CD4-positive, alpha-beta T cell (primary cell): ENCODE measurements around the gene DLST. TPM values are rescaled to one million over a fixed set of nuclear protein-coding genes. Genes with fewer than 3 reads are reported as not detected.

Experiments
- ATAC-seq: fragments of 200-7000 bp; cut with Tn5 transposase; one replicate; pipeline ENCODE4 v1.10.0; 2022; ENCODE audit warnings: mild to moderate bottlenecking; ENCODE audit not compliant: poor library complexity
- CTCF ChIA-PET: fragments of 350-600 bp; sonication (Branson Sonifier 250); formaldehyde crosslinking; loops from one replicate; lab custom pipeline; 2021; ENCODE audit warnings: antibody characterized with exemption, inconsistent platforms; lab: Charles Lee
- POLR2A ChIA-PET: fragments of 350-600 bp; sonication (Branson Sonifier 250); formaldehyde crosslinking; loops from one replicate; lab custom pipeline; 2021; ENCODE audit warnings: antibody characterized with exemption, inconsistent platforms; lab: Charles Lee
- DNase-seq, 14 experiments: peaks; one replicate each; pipeline ENCODE4 v3.0.0-alpha.2; 2013 to 2020; ENCODE audit warnings: mixed read lengths in 2 of 14
- H3K27ac ChIP-seq, 2 donors: one replicate each; pipeline versions ENCODE4 v1.5.1 to v1.7.0; 2013; ENCODE audit warnings: low read length in 2 of 2, low read depth in 1 of 2, mild to moderate bottlenecking in 1 of 2
- H3K27me3 ChIP-seq, 2 experiments: 1 replicate in 1 of 2; 2 replicates in 1 of 2; pipeline versions ENCODE4 v1.6.1 to v1.7.0; 2013; ENCODE audit warnings: low read length in 2 of 2, control low read depth in 1 of 2, mild to moderate bottlenecking in 1 of 2, moderate library complexity in 1 of 2; ENCODE audit not compliant: insufficient read depth in 2 of 2, control insufficient read depth in 1 of 2
- H3K36me3 ChIP-seq: one replicate; pipeline ENCODE4 v1.6.1; 2013; ENCODE audit warnings: low read length, control low read depth; ENCODE audit not compliant: insufficient read depth
- H3K4me1 ChIP-seq: one replicate; pipeline ENCODE4 v1.6.1; 2013; ENCODE audit warnings: low read length, control low read depth; ENCODE audit not compliant: insufficient read depth
- H3K4me3 ChIP-seq: one replicate; pipeline ENCODE4 v1.5.1; 2013; ENCODE audit warnings: mild to moderate bottlenecking, low read length, moderate library complexity
- H3K9me3 ChIP-seq, 2 experiments: 1 replicate in 1 of 2; 2 replicates in 1 of 2; pipeline versions ENCODE4 v1.6.1 to v1.7.0; 2013; ENCODE audit warnings: low read length in 2 of 2, mild to moderate bottlenecking in 2 of 2, control low read depth in 1 of 2, moderate library complexity in 1 of 2; ENCODE audit not compliant: control insufficient read depth in 1 of 2, insufficient read depth in 1 of 2
- H3K27ac Mint-ChIP-seq: one replicate; pipeline ENCODE4 v1.8.0; 2020; ENCODE audit warnings: mixed read lengths
- H3K27me3 Mint-ChIP-seq: one replicate; pipeline ENCODE4 v1.8.0; 2021; ENCODE audit warnings: mixed read lengths
- H3K36me3 Mint-ChIP-seq: one replicate; pipeline ENCODE4 v1.8.0; 2021; ENCODE audit warnings: low read depth, mixed read lengths
- H3K4me1 Mint-ChIP-seq: one replicate; pipeline ENCODE4 v1.8.0; 2021; ENCODE audit warnings: low read depth, mixed read lengths
- H3K4me3 Mint-ChIP-seq: one replicate; pipeline ENCODE4 v1.8.0; 2020; ENCODE audit warnings: mild to moderate bottlenecking, mixed read lengths
- H3K9me3 Mint-ChIP-seq: one replicate; pipeline ENCODE4 v1.8.0; 2020; ENCODE audit warnings: mixed read lengths
- intact Hi-C, 2 experiments: fragments of 100-400 bp; cut with DNase I in 1 of 2; cut with micrococcal nuclease in 1 of 2; formaldehyde crosslinking; loops; one replicate each; pipeline versions ENCODE4 v1.15.1 to v1.9.0; 2023 to 2025; cut with DNase I, micrococcal nuclease
- total RNA-seq, 174 experiments: library from RNA in 2 of 174; stranded (reverse) in 2 of 174; gene quantifications; one replicate each; pipeline ENCODE4 v1.2.3 and lab custom pipeline; 2021 to 2026
- TF ChIP-seq, protein P1 (sequence below): fragments of 200-600 bp; IDR thresholded peaks from one replicate; pipeline ENCODE4 v1.8.0; 2022; ENCODE audit warnings: antibody characterized with exemption, mild to moderate bottlenecking

The DLST gene
- total RNA-seq, 2 experiments from 2014 or later: 162 to 170 TPM

DNA sequence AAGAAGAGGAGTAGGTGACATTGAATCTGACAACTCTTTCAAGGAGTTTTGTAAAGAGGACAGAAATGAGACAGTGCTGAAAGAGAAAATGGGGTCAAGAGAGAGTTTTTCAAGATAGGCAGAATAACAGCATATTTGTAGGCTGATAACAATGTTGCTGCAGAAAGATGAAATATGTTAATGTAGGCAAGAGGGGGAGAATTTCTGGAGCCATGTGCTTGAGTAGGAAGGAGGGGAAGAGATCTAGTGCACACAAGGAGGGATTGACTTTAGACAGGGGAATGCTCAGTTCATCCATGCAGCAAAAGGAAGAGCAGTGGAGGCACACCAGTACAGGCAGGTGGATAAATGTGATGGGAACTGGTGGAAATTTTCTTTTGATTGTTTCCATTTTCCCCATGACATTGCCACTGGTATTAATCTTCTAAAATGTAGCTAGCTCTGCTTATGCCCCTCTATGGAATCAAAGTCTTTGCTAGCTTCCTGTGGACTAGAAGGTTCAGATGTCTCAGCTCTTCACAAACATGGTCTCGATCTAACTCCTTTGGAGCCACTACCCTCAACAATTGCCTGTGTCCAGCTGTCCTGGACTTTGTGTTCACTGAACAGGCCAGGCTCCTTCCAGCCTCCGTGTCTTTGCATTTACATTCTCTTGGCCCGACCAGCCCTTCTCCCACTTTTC, 14.9 kb upstream of the DLST start:
- Histone ChIP-seq H3K36me3 (no peaks in the 10 kb centered on the region), H3K9me3 (no peaks in the 10 kb centered on the region), H3K27ac (peak overlapping the region in 1 of 2 donors; percentile 9), H3K4me3 (no peak overlapping the region), H3K27me3 (no peaks in the 10 kb centered on the region), H3K4me1 (peaks cover 16% of the 10 kb centered on the region)
- intact Hi-C loops: loop anchor here in 1 of 2 experiments (2.0 kb wide), 1 partner anchor 16 kb away; no protein-coding TSS in a partner anchor
- ChIA-PET CTCF (interaction anchor here (3.2 kb wide), 1 partner anchor 39 kb away, joined by 16 read pairs; no protein-coding TSS in a partner anchor), POLR2A (interaction anchor here (1.5 to 2.9 kb wide), 4 partner anchors 11 to 38 kb away, joined by 4 to 36 read pairs (median 6); partner anchors contain the start of gene DLST)
- TF ChIP-seq, protein P1, sequence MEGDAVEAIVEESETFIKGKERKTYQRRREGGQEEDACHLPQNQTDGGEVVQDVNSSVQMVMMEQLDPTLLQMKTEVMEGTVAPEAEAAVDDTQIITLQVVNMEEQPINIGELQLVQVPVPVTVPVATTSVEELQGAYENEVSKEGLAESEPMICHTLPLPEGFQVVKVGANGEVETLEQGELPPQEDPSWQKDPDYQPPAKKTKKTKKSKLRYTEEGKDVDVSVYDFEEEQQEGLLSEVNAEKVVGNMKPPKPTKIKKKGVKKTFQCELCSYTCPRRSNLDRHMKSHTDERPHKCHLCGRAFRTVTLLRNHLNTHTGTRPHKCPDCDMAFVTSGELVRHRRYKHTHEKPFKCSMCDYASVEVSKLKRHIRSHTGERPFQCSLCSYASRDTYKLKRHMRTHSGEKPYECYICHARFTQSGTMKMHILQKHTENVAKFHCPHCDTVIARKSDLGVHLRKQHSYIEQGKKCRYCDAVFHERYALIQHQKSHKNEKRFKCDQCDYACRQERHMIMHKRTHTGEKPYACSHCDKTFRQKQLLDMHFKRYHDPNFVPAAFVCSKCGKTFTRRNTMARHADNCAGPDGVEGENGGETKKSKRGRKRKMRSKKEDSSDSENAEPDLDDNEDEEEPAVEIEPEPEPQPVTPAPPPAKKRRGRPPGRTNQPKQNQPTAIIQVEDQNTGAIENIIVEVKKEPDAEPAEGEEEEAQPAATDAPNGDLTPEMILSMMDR: no peak
- Mint-ChIP-seq H3K4me3 (no peak overlapping the region), H3K27me3 (no peaks in the 10 kb centered on the region), H3K27ac (peak overlapping the region; percentile 28), H3K9me3 (no peaks in the 10 kb centered on the region), H3K4me1 (peaks cover 25% of the 10 kb centered on the region), H3K36me3 (no peaks in the 10 kb centered on the region)
- ATAC-seq (no peak), DNase-seq (no peak)

DNA sequence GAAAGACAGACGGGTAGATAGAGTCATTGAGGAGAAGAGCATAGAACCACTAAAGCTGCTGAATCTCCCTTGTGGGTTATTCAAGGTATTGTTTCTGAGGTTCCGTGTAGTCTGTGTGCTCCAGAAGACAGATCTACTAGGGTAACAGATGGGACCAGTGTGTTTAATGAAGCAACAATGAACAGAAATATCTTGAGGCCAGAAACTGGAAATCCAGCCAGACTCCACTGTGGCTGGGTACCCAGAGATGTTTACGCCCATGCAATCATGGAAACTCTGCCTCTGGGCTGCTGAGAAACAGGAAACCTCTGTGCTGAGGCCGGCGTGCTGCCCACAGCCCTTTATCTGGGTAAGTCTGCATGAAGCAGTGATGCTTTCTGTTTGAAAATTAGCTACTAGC, 14.0 kb upstream of the DLST start:
- Histone ChIP-seq H3K27ac (no peak overlapping the region), H3K4me3 (no peak overlapping the region), H3K4me1 (peaks cover 16% of the 10 kb centered on the region), H3K9me3 (no peaks in the 10 kb centered on the region), H3K27me3 (no peaks in the 10 kb centered on the region), H3K36me3 (no peaks in the 10 kb centered on the region)
- TF ChIP-seq, protein P1: no peak
- DNase-seq (peak in 13 of 14 experiments; percentile 9 to 72 (median 36)), ATAC-seq (peak; percentile 84)
- ChIA-PET POLR2A (interaction anchor here (0.6 to 2.9 kb wide), 8 partner anchors 9 to 37 kb away, joined by 3 to 36 read pairs (median 5); partner anchors contain the start of gene DLST), CTCF (interaction anchor here (0.6 to 3.2 kb wide), 3 partner anchors 34 to 1304 kb away, joined by 3 to 16 read pairs (median 4); no protein-coding TSS in a partner anchor)
- H3K9me3 Mint-ChIP-seq: no peaks in the 10 kb centered on the region
- peaks cover 25% of the 10 kb centered on the region for H3K4me1 Mint-ChIP-seq
- no peaks in the 10 kb centered on the region for H3K36me3 Mint-ChIP-seq
- no peaks in the 10 kb centered on the region for H3K27me3 Mint-ChIP-seq
- intact Hi-C loops: loop anchor here in 1 of 2 experiments (2.0 kb wide), 1 partner anchor 15 kb away; no protein-coding TSS in a partner anchor
- peak overlapping the region; percentile 28 for H3K27ac Mint-ChIP-seq
- H3K4me3 Mint-ChIP-seq: peak overlapping the region; percentile 8

DNA sequence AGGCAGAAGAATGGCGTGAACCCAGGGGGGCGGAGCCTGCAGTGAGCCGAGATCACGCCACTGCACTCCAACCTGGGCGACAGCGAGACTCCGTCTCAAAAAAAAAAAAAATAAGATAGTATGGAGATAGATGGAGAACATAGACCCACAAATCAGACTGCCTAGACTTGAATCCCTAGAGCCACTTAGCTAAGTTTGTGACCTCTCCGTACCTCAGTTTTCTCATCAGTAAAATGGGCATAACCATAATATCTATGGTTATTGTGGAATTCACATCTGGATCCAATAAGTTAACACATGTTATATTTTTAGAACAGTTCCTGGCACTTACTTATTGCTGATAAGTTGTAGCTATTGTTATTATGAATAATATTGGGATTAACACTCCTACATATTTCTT, 13.0 kb upstream of the DLST start:
- ATAC-seq (no peak), DNase-seq (no peak)
- no peaks in the 10 kb centered on the region for H3K36me3 Mint-ChIP-seq
- H3K27me3 Mint-ChIP-seq: no peaks in the 10 kb centered on the region
- H3K4me1 Mint-ChIP-seq: peaks cover 27% of the 10 kb centered on the region
- ChIA-PET CTCF (interaction anchor here (3.2 kb wide), 1 partner anchor 37 kb away, joined by 16 read pairs; no protein-coding TSS in a partner anchor), POLR2A (interaction anchor here (0.7 to 2.9 kb wide), 4 partner anchors 8 to 30 kb away, joined by 3 to 36 read pairs (median 4); partner anchors contain the start of gene DLST)
- Histone ChIP-seq H3K27ac (no peak overlapping the region), H3K36me3 (no peaks in the 10 kb centered on the region), H3K27me3 (no peaks in the 10 kb centered on the region), H3K4me3 (no peak overlapping the region), H3K9me3 (no peaks in the 10 kb centered on the region), H3K4me1 (peaks cover 16% of the 10 kb centered on the region)
- no peaks in the 10 kb centered on the region for H3K9me3 Mint-ChIP-seq
- intact Hi-C loops: no loop called here
- TF ChIP-seq, protein P1: no peak
- no peak overlapping the region for H3K27ac Mint-ChIP-seq
- no peak overlapping the region for H3K4me3 Mint-ChIP-seq
